Left ventricle myocardium superior (tissue), 1 donor: Measurements from ENCODE around the gene FABP6. TPM values are rescaled to one million over a fixed set of nuclear protein-coding genes. Genes with fewer than 3 reads are reported as not detected.

Experiments used
- ATAC-seq: fragments of 200-7000 bp; cut with Tn5 transposase; one replicate; pipeline ENCODE4 v1.9.1; 2020; ENCODE audit warnings: mild to moderate bottlenecking, moderate library complexity
- DNase-seq: peaks from one replicate; pipeline ENCODE4 v3.0.0-alpha.2; 2020
- intact Hi-C: fragments of 100-400 bp; cut with micrococcal nuclease; formaldehyde crosslinking; loops from one replicate; pipeline ENCODE4 v1.11.0; 2022
- total RNA-seq: library from RNA; stranded (reverse); fragmentation: NEBNext Ultra II Directional; extraction: Animal tissue kit (Norgen Biotek cat#: 25700); gene quantifications from one replicate; pipeline ENCODE4 v1.2.1, GENCODE V29; 2021
- donor health status: DM: no; HTN: yes; CAD: no; lungs with severe emphysema.

The FABP6 gene
- total RNA-seq, 1 donor from 2014 or later = 3.3 TPM

DNA sequence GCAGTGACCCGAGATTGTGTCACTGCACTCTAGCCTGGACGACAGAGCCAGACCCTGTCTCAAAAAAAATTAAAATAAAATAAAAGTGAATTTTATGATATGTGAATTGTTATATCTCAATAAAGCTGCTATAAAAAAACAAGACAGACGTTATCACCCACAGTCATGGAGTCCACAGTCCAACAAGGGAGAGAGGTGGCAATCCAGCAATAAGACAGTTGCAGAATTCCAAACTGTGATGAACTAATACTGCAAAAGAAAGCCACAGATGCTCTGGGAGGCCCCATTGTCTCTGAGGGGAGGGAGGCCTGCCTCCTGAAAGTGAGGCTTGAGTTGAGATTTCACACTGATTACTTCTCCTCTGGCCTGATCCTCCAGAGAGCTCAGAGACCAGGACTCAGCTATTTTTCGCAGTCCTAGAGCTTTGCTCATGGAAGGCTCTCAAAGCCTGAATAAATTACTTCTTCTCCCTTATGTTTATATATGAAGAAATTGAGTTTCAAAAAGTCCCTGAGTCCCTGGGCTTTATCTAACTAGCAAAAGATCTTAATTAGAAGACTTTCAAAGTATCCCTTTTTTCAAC lies 55.1 kb downstream of the FABP6 start:
- intact Hi-C loops = no loop called here
- no peak for ATAC-seq
- no peak for DNase-seq

DNA sequence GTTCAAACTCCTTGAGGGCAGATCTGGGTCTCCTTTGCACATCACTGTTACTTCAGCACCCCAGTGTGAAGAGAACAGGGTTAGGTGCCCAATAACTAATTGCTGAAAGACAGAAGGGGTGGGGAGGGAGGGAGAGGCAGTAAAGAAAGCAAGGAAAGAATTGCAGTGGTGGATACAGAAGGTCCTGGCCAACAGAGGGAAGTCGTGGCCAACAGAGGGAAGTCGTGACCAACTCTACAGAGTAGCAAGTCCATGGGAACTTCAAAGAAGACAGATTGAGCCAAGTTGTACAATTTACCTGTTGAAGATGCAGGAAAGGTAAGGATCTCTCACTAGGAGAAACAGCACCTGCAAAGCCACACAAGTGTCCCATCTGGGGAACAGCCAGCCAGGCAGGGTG lies 56.0 kb downstream of the FABP6 start:
- no peak for ATAC-seq
- intact Hi-C loops = no loop called here

DNA sequence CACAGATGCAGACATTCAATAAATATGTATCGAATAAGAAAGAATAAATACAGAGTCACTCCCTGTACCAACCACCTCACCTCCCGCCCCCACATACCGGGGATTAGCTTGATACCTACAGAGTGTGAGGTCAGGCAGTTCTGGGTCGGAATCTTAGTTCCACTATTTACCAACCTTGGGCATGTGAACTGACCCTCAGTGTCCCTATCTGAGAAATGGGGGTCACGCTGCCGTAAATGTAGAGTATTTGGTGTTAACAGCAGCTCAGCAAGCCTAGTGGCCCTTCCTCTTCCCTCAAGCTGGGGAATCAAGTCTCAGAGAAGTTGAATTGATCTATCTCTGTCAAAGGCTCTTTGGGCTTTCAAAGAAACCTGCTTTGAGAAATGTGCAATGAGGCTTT lies 57.6 kb downstream of the FABP6 start:
- intact Hi-C loops = no loop called here
- DNase-seq (no peak), ATAC-seq (no peak)

More for the DNA sequence above, 56.0 kb downstream of the FABP6 start:
- DNase-seq = no peak

DNA sequence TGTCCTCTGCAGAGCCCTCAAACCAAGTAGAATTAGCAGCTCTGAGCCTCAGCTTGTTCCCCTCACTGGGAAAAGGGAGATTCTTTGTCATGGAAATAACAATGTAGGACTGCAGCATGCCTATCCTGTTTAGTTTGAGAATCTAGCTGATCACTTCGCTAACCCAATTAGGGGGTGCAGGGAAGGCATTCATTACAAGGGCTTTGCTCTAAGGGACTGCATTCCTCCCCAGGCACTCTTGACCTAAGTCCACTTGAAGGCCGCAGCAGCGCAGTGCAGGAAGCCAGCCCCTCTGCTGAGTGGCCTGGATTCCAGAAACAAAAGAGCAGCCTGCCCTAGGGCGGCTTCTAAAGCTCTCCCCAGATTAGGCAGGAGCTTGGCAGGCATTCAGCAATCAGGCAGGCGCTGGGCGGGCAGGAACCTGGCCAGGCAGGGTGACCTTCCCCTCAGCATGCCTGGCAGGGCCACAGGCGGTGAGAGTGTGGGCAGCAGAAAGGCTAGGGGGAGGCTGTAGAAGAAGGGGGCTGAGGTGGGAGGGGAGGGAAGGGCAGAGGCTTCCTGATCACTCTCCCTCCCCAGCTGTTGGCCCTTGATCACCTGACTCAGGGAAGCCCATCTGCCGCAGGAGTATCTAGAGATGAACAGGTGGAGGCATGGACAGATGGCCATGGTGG lies 58.2 kb downstream of the FABP6 start:
- ATAC-seq (peak; percentile 96), DNase-seq (peak; percentile 89)
- intact Hi-C loops = no loop called here

Other genes starting within 250 kb of the FABP6 start
- 118 TPM for gene TTC1, start 220.4 kb upstream of the FABP6 start, total RNA-seq
- 11.4 TPM for gene PWWP2A, start 110.1 kb upstream of the FABP6 start, total RNA-seq
- 9.1 TPM for gene CCNJL, start 83.1 kb downstream of the FABP6 start, total RNA-seq
- gene C1QTNF2, start 141.1 kb downstream of the FABP6 start, total RNA-seq = 1.3 TPM
- gene FAM200C, start 170.5 kb downstream of the FABP6 start, total RNA-seq = 4.3 TPM
- 46.5 TPM for gene SLU7, start 189.6 kb downstream of the FABP6 start, total RNA-seq
- gene PTTG1, start 192.3 kb downstream of the FABP6 start, total RNA-seq = 1.4 TPM